Coronary artery (tissue), 2 donors: Measurements from ENCODE around the gene MAP3K5.

Source experiments
- DNase-seq: peaks from one replicate; pipeline ENCODE4 v3.0.0-alpha.2; 2017; ENCODE audit warnings: low spot score
- H3K27ac ChIP-seq, 2 donors: fragments of 200-600 bp; sonication (generic); one replicate each; pipeline ENCODE4 v1.5.1; 2016 to 2019
- H3K4me3 ChIP-seq: fragments of 200-600 bp; sonication (generic); 2 replicates; pipeline ENCODE4 v1.5.1; 2016; ENCODE audit warnings: mild to moderate bottlenecking, moderate library complexity
- CTCF ChIP-seq: fragments of 200-600 bp; sonication (generic); IDR thresholded peaks from one replicate; pipeline ENCODE4 v1.5.1; 2019; ENCODE audit warnings: antibody characterized with exemption

MAP3K5 gene

GRCh38 chr6:136734977-136735376 lies 57.3 kb downstream of the MAP3K5 start:
- H3K27ac ChIP-seq, result peak overlapping the region in 1 of 2 donors; percentile 27
- H3K4me3 ChIP-seq, result no peak overlapping the region
- no peak for TF ChIP-seq CTCF
- no peak for DNase-seq

DNA sequence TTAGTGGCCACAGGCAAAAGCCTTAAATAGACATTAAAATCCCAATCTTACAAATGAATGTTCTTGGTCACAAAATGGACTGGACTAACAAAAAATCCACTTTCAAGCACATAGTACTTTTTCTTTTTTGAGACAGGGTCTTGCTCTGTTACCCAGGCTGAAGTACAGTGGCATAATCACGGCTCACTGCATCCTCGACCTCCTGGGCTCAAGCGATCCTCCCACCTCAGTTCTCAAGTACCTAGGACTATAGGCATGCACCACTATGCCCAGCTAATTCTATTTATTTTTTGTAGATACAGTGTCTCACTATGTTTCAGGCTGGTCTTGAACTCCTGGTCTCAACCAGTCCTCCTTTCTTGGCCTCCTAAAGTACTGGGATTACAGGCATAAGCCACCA lies 59.4 kb downstream of the MAP3K5 start:
- TF ChIP-seq CTCF, result no peak
- no peak for DNase-seq
- Histone ChIP-seq H3K4me3 (no peak overlapping the region), H3K27ac (no peak overlapping the region)

DNA sequence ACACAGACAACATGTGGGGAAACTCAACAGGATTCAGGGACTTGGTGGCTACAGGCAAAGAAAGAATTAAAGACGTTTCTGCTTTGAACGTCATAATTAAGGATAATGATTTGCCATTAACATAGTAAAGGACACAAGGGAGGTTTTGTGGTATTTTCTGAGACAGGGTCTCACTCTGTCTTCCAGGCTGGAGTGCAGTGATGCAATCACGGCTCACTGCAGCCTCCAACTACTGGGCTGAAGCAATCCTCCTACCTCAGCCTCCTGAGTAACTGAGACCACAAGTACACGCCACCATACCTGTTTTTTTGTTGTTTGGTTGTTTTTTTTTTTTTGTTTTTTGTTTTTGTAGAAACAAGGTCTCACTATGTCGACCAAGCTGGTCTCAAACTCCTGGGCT lies 62.4 kb downstream of the MAP3K5 start:
- no peak overlapping the region for H3K4me3 ChIP-seq
- no peak for TF ChIP-seq CTCF
- DNase-seq, result no peak
- H3K27ac ChIP-seq, result no peak overlapping the region

DNA sequence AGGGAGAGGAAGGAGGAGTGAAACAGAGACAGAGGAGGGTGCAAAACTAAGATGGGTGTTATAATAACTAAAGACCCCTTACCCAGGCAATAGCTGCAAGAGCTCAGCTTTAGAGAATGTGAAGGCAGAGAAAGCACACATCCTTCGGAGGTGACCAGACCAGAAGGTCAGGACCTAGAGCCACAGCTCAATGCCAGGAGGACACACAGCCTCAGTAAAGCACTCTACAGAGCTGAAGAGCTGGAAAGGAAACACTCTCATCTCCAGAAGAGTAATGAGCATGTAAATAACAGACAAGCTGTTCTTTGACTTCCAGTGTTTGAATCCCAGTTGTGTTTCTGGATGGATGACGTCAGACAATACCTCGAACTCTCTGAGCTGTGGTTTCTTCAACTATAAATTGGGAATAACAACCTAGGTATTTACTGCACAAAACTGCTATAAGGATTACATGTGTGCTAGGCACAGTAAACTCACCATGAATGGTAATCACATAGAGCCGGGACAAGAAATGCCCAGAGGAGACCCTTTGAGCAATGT lies 63.2 kb downstream of the MAP3K5 start:
- no peak overlapping the region for H3K27ac ChIP-seq
- TF ChIP-seq CTCF, result no peak
- DNase-seq, result no peak
- H3K4me3 ChIP-seq, result no peak overlapping the region

DNA sequence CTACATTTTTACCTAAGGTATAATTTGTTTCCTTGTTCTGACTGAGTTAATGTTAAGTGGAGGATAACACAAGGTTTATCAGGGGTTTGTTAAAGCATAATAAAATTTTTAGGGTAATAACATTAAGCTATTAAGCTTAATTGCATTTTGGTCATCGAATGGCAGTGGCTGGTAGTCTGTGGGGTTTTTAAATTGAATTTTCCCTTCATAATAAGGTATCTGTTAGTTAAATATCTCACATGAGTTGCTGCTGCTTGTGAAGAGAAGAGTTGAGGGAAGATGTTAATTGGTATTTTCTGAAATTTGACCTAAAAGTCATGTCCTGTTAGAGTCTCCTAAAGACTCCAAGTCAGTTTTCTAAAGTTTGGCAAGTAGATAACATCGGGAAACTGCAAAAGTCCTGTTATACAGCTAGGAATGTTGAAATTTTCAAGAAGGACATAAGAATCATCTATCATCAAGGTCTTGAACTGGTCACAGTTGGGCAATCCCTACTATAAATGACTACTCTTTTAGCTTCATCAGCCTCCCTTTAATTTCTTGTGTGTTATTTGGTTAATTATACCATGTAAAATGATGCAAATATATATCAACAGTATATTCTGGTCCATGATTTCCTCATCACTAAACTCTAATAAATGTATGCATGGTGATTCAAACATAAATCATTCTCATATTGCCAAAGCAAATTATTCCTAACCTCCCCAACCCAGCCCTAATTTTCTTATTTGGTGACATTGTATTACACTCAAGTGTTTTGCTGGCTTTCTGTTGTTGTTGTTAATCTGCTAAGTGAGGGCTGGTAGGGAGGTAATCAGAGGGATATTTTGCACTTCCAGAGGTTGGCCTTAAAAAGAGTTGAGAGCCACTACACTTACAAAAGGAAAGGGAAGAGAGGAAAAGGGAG lies 64.0 kb downstream of the MAP3K5 start:
- TF ChIP-seq CTCF, result no peak
- DNase-seq, result no peak
- H3K27ac ChIP-seq, result no peak overlapping the region

GRCh38 chr6:136726837-136727557 lies 65.3 kb downstream of the MAP3K5 start:
- DNase-seq, result no peak
- no peak overlapping the region for H3K27ac ChIP-seq
- no peak for TF ChIP-seq CTCF
- no peak overlapping the region for H3K4me3 ChIP-seq

More for the DNA sequence above, 64.0 kb downstream of the MAP3K5 start:
- no peak overlapping the region for H3K4me3 ChIP-seq
